GM19438 (cell line): Measurements from ENCODE around the gene LUC7L2.
A peak's percentile ranks its signal among the peaks of the same experiment; 100 is the strongest.
"Not testable (repeated sequence)": the region's sequence is repeated elsewhere in the genome, so short reads cannot be mapped to it uniquely, and the experiment has no call there.

Experiments
- ATAC-seq: cut with Tn5 transposase; IDR thresholded peaks from one replicate; pipeline ENCODE4 v1.9.1; 2021; ENCODE audit warnings: low read depth; ENCODE audit not compliant: unreplicated experiment

Gene LUC7L2

GRCh38 chr7:139359366-139360209 lies at the start of gene LUC7L2:
TSS of gene LUC7L2 (plus strand) at chr7:139359894. CDS start at chr7:139360262, 368 bp downstream.
- ATAC-seq, result peak; percentile 64

GRCh38 chr7:139317939-139318505 lies 41.7 kb upstream of the LUC7L2 start:
- ATAC-seq, result no peak

GRCh38 chr7:139321071-139321745 lies 38.5 kb upstream of the LUC7L2 start:
- ATAC-seq, result no peak

- not testable (repeated sequence) for ATAC-seq
Measured at GRCh38 chr7:139324709-139325108, 35.0 kb upstream of the LUC7L2 start.

GRCh38 chr7:139328375-139328774 lies 31.3 kb upstream of the LUC7L2 start:
- ATAC-seq, result no peak

GRCh38 chr7:139329119-139329518 lies 30.6 kb upstream of the LUC7L2 start:
- ATAC-seq, result no peak

GRCh38 chr7:139330333-139331030 lies 29.2 kb upstream of the LUC7L2 start:
- no peak for ATAC-seq

- ATAC-seq, result no peak
Measured at GRCh38 chr7:139332697-139333359, 26.9 kb upstream of the LUC7L2 start.

GRCh38 chr7:139333443-139333842 lies 26.3 kb upstream of the LUC7L2 start:
- ATAC-seq, result not testable (repeated sequence)

GRCh38 chr7:139334399-139335150 lies 25.1 kb upstream of the LUC7L2 start:
- ATAC-seq, result no peak

GRCh38 chr7:139339025-139339424 lies 20.7 kb upstream of the LUC7L2 start:
- no peak for ATAC-seq

- no peak for ATAC-seq
Measured at GRCh38 chr7:139339698-139340036, 20.0 kb upstream of the LUC7L2 start.

- ATAC-seq, result peak; percentile 80
Measured at GRCh38 chr7:139340037-139340807, 19.5 kb upstream of the LUC7L2 start.

GRCh38 chr7:139340808-139341057 lies 19.0 kb upstream of the LUC7L2 start:
- no peak for ATAC-seq

GRCh38 chr7:139341058-139341775 lies 18.5 kb upstream of the LUC7L2 start, which contains the start of gene FMC1:
TSS of gene FMC1 (plus strand) at chr7:139341337. CDS start at chr7:139341385, 48 bp downstream.
- ATAC-seq, result peak; percentile 55

GRCh38 chr7:139341776-139342226 lies 17.9 kb upstream of the LUC7L2 start:
- ATAC-seq, result no peak

- ATAC-seq, result no peak
Measured at GRCh38 chr7:139345042-139345441, 14.7 kb upstream of the LUC7L2 start.

GRCh38 chr7:139351027-139351426 lies 8.7 kb upstream of the LUC7L2 start:
- no peak for ATAC-seq
